Liver (tissue), 9 donors: Measurements from ENCODE around the gene ALDH3A1. TPM values are rescaled to one million over a fixed set of nuclear protein-coding genes. Genes with fewer than 3 reads are reported as not detected.

Source experiments
- DNase-seq: peaks from one replicate; pipeline ENCODE4 v3.0.0-alpha.2; 2017; ENCODE audit warnings: low spot score
- H3K27ac ChIP-seq, 2 donors: one replicate each; pipeline ENCODE4 v1.7.0; 2013; ENCODE audit warnings: inconsistent platforms in 2 of 2, low read length in 2 of 2, control low read depth in 1 of 2, low read depth in 1 of 2, mild to moderate bottlenecking in 1 of 2
- H3K27me3 ChIP-seq, 4 donors: one replicate each; pipeline versions ENCODE4 v1.6.1 to v1.7.0; 2013; ENCODE audit warnings: low read length in 3 of 4, inconsistent platforms in 1 of 4, mild to moderate bottlenecking in 1 of 4, moderate library complexity in 1 of 4; ENCODE audit not compliant: control insufficient read depth in 4 of 4, insufficient read depth in 4 of 4
- H3K36me3 ChIP-seq, 4 donors: one replicate each; pipeline versions ENCODE4 v1.6.1 to v1.7.0; 2013; ENCODE audit warnings: low read length in 3 of 4, mild to moderate bottlenecking in 3 of 4, low read depth in 1 of 4, moderate library complexity in 1 of 4; ENCODE audit not compliant: control insufficient read depth in 4 of 4, insufficient read depth in 3 of 4
- H3K4me1 ChIP-seq, 4 donors: one replicate each; pipeline versions ENCODE4 v1.6.1 to v1.7.0; 2013; ENCODE audit warnings: low read length in 3 of 4, mild to moderate bottlenecking in 3 of 4, moderate library complexity in 1 of 4; ENCODE audit not compliant: control insufficient read depth in 4 of 4, insufficient read depth in 4 of 4
- H3K4me3 ChIP-seq, 3 donors: one replicate each; pipeline versions ENCODE4 v1.6.1 to v1.7.0; 2013; ENCODE audit warnings: low read length in 3 of 3, control low read depth in 1 of 3, low read depth in 1 of 3, mild to moderate bottlenecking in 1 of 3
- H3K9ac ChIP-seq, 2 donors: one replicate each; pipeline ENCODE4 v1.7.0; 2013; ENCODE audit warnings: low read length in 2 of 2, mild to moderate bottlenecking in 2 of 2, moderate library complexity in 2 of 2, control low read depth in 1 of 2, low read depth in 1 of 2
- H3K9me3 ChIP-seq, 4 donors: one replicate each; pipeline versions ENCODE4 v1.6.1 to v1.7.0; 2013; ENCODE audit warnings: low read length in 3 of 4; ENCODE audit not compliant: control insufficient read depth in 4 of 4
- ATF3 ChIP-seq: IDR thresholded peaks from 2 replicates; pipeline ENCODE4 v1.6.1; 2016; ENCODE audit warnings: antibody characterized with exemption
- FOXA1 ChIP-seq: IDR thresholded peaks from 2 replicates; pipeline ENCODE4 v1.6.1; 2016; ENCODE audit warnings: antibody characterized with exemption
- FOXA2 ChIP-seq: IDR thresholded peaks from 2 replicates; pipeline ENCODE4 v1.6.1; 2016; ENCODE audit warnings: antibody characterized with exemption
- GABPA ChIP-seq, 2 donors: IDR thresholded peaks in 1 of 2; conservative IDR thresholded peaks in 1 of 2; 2 replicates each; pipeline ENCODE4 v1.6.1; 2016; ENCODE audit warnings: antibody characterized with exemption in 2 of 2, mild to moderate bottlenecking in 1 of 2, moderate library complexity in 1 of 2
- HNF4A ChIP-seq, 2 donors: conservative IDR thresholded peaks; 2 replicates each; pipeline ENCODE4 v1.6.1; 2016; ENCODE audit warnings: antibody characterized with exemption in 2 of 2, mild to moderate bottlenecking in 2 of 2
- JUND ChIP-seq, 2 donors: IDR thresholded peaks; 2 replicates each; pipeline ENCODE4 v1.6.1; 2016; ENCODE audit warnings: antibody characterized with exemption in 2 of 2
- NR2F2 ChIP-seq: IDR thresholded peaks from 2 replicates; pipeline ENCODE4 v1.6.1; 2016; ENCODE audit warnings: antibody characterized with exemption
- RAD21 ChIP-seq, 2 donors: IDR thresholded peaks; 2 replicates each; pipeline ENCODE4 v1.6.1; 2016; ENCODE audit warnings: antibody characterized with exemption in 2 of 2, mild to moderate bottlenecking in 2 of 2
- REST ChIP-seq: IDR thresholded peaks from 2 replicates; pipeline ENCODE4 v1.6.1; 2016; ENCODE audit warnings: antibody characterized with exemption, mild to moderate bottlenecking
- RXRA ChIP-seq, 2 donors: IDR thresholded peaks; 2 replicates each; pipeline ENCODE4 v1.6.1; 2017 to 2018; ENCODE audit warnings: antibody characterized with exemption in 2 of 2, mild to moderate bottlenecking in 1 of 2
- WGBS: extraction: QIAGEN DNeasy Blood & Tissue Kit; methylation state at CpG from one replicate; pipeline ENCODE4 v1.1.7; 2013; 5-methylcytosine and 5-hydroxymethylcytosine counted together
- polyA plus RNA-seq, 2 donors: library from polyadenylated mRNA; stranded (reverse) in 1 of 2; unstranded in 1 of 2; fragments of 200-250 nt in 1 of 2; fragments of >200 nt in 1 of 2; fragmentation: Nextera tagmentation in 1 of 2; extraction: Ambion mirVana in 1 of 2; gene quantifications; one replicate each; pipeline versions ENCODE4 v1.2.1 to v1.2.3, GENCODE V29; 2013 to 2015
- total RNA-seq, 2 donors: library from RNA; depleted of rRNA; stranded (reverse); fragments of >200 nt; gene quantifications; one replicate each; pipeline ENCODE4 v1.2.3, GENCODE V29; 2014
- TF ChIP-seq, protein P1 (sequence below): IDR thresholded peaks from 2 replicates; pipeline ENCODE4 v1.6.1; 2016; ENCODE audit warnings: antibody characterized with exemption
- donor health status: healthy.
- donor health status: healthy.
- donor health status: healthy.
- donor health status: healthy.
- donor health status: healthy.

ALDH3A1 gene
- total and polyA plus RNA-seq, 4 donors: 0.09 to 3.2 (median 0.22) TPM

- no peaks in the 10 kb centered on the region for H3K9me3 ChIP-seq
- no peak for DNase-seq
- WGBS: 95% methylated on average over 6 of the region's 6 CpGs
- H3K27ac ChIP-seq: no peak overlapping the region
- no peak overlapping the region for H3K4me3 ChIP-seq
- no peak for TF ChIP-seq RAD21 (IDR thresholded peaks at IDR 0.05)
- no peak for TF ChIP-seq REST
- TF ChIP-seq RXRA (IDR thresholded peaks at IDR 0.05): no peak
- H3K36me3 ChIP-seq: no peaks in the 10 kb centered on the region
- no peaks in the 10 kb centered on the region for H3K27me3 ChIP-seq
- H3K4me1 ChIP-seq: peaks cover 0 to 4% (median 0%) of the 10 kb centered on the region in 4 donors
- no peak overlapping the region for H3K9ac ChIP-seq
Measured at GRCh38 chr17:19708431-19709175, 39.5 kb downstream of the ALDH3A1 start.

GRCh38 chr17:19707728-19708221 is 40.3 kb downstream of the ALDH3A1 start:
- Histone ChIP-seq H3K9ac (no peak overlapping the region), H3K36me3 (no peaks in the 10 kb centered on the region), H3K4me3 (no peak overlapping the region), H3K9me3 (no peaks in the 10 kb centered on the region), H3K4me1 (peaks cover 0 to 4% (median 0%) of the 10 kb centered on the region in 4 donors), H3K27ac (no peak overlapping the region), H3K27me3 (no peaks in the 10 kb centered on the region)
- TF ChIP-seq, protein P1, sequence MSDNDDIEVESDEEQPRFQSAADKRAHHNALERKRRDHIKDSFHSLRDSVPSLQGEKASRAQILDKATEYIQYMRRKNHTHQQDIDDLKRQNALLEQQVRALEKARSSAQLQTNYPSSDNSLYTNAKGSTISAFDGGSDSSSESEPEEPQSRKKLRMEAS: no peak
- no peak for TF ChIP-seq REST
- no peak for TF ChIP-seq NR2F2
- TF ChIP-seq FOXA2: no peak
- no peak for TF ChIP-seq HNF4A (conservative IDR thresholded peaks at IDR 0.05)
- no peak for TF ChIP-seq FOXA1
- TF ChIP-seq GABPA (IDR thresholded peaks at IDR 0.05 in 1 of 2, conservative IDR thresholded peaks at IDR 0.05 in 1 of 2): no peak
- TF ChIP-seq ATF3: no peak
- no peak for TF ChIP-seq JUND (IDR thresholded peaks at IDR 0.05)
- no peak for DNase-seq
- 90% methylated on average over 11 of the region's 11 CpGs for WGBS
